GM18505 (cell line): ENCODE measurements around the gene RAI1.

ENCODE experiments used
- ATAC-seq: cut with Tn5 transposase; IDR thresholded peaks from one replicate; pipeline ENCODE4 v1.9.1; 2021; ENCODE audit not compliant: unreplicated experiment
- POLR2A ChIP-seq: IDR thresholded peaks from 4 replicates; pipeline ENCODE4 v1.6.1; 2011; ENCODE audit warnings: borderline replicate concordance; ENCODE audit not compliant: insufficient read depth, insufficient read length; ENCODE audit errors: extremely low read depth

The RAI1 gene

GRCh38 chr17:17693253-17694168, 12.3 kb downstream of the RAI1 start:
- no peak for ATAC-seq
- no peak for TF ChIP-seq POLR2A

GRCh38 chr17:17694169-17695081, 13.2 kb downstream of the RAI1 start:
- peak; percentile 55 for ATAC-seq
- TF ChIP-seq POLR2A, result peak; percentile 63

- no peak for TF ChIP-seq POLR2A
- ATAC-seq, result no peak
Observed at GRCh38 chr17:17696085-17696484, 14.8 kb downstream of the RAI1 start.

GRCh38 chr17:17696882-17697633, 15.8 kb downstream of the RAI1 start:
- ATAC-seq, result no peak
- no peak for TF ChIP-seq POLR2A

- no peak for TF ChIP-seq POLR2A
- ATAC-seq, result no peak
Observed at GRCh38 chr17:17698371-17698770, 17.1 kb downstream of the RAI1 start.

GRCh38 chr17:17698869-17699351, 17.7 kb downstream of the RAI1 start:
- no peak for ATAC-seq
- TF ChIP-seq POLR2A, result no peak

- no peak for TF ChIP-seq POLR2A
- no peak for ATAC-seq
Observed at GRCh38 chr17:17699491-17699890, 18.2 kb downstream of the RAI1 start.

GRCh38 chr17:17700251-17700969, 19.2 kb downstream of the RAI1 start:
- no peak for TF ChIP-seq POLR2A
- no peak for ATAC-seq

- TF ChIP-seq POLR2A, result no peak
- ATAC-seq, result no peak
Observed at GRCh38 chr17:17701112-17701511, 19.9 kb downstream of the RAI1 start.

- TF ChIP-seq POLR2A, result no peak
- no peak for ATAC-seq
Observed at GRCh38 chr17:17701658-17702057, 20.4 kb downstream of the RAI1 start.

GRCh38 chr17:17702449-17703139, 21.3 kb downstream of the RAI1 start:
- ATAC-seq, result no peak
- no peak for TF ChIP-seq POLR2A
